OCI-LY3 (cell line): ENCODE data around the gene HAGHL.

Source experiments
- EZH2phosphoT487 ChIP-seq: fragments of 200-600 bp; shearing (Covaris generic); IDR thresholded peaks from 2 replicates; pipeline ENCODE4 v1.6.1; 2018; ENCODE audit warnings: antibody characterized with exemption, mixed run types, low read depth
- TF ChIP-seq, protein P1 (sequence below): fragments of 200-600, 300-600 bp; sonication (generic); IDR thresholded peaks from 2 replicates; pipeline ENCODE4 v1.5.1; 2014; ENCODE audit warnings: antibody characterized with exemption, low read length, low read depth

DNA sequence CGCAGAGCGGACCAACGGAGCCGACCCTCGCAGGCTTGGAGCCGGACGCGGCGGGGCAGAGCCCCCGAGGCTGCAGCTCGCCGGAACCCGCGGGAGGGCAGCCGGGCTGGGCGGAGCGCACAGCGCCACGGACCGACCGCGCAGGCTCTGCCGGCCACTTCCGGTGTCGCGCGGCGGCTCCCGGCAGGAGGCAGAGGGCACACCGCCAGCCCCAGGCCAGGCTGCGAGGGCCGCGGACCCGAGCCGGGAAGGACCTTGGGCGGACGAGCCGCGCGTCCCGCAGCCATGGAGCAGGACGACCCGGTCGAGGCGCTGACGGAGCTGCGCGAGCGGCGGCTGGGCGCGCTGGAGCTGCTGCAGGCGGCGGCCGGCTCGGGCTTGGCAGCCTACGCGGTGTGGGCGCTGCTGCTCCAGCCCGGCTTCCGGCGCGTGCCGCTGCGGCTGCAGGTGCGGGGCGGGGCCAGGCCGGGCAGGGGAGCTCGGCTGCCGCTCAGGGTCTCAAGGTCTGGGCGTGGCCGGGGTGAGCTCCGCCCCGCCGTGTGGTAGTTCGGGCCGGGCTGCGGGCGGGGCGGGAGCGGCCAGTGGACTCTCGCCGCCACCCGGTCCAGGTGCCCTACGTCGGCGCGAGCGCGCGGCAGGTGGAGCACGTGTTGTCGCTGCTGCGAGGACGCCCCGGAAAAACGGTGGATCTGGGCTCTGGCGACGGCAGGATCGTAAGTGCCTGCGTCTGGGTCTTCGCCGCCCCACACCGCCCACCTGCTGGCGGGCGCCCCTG is 5.7 kb upstream of the HAGHL start, which contains the start of gene ANTKMT:
- TF ChIP-seq, protein P1, sequence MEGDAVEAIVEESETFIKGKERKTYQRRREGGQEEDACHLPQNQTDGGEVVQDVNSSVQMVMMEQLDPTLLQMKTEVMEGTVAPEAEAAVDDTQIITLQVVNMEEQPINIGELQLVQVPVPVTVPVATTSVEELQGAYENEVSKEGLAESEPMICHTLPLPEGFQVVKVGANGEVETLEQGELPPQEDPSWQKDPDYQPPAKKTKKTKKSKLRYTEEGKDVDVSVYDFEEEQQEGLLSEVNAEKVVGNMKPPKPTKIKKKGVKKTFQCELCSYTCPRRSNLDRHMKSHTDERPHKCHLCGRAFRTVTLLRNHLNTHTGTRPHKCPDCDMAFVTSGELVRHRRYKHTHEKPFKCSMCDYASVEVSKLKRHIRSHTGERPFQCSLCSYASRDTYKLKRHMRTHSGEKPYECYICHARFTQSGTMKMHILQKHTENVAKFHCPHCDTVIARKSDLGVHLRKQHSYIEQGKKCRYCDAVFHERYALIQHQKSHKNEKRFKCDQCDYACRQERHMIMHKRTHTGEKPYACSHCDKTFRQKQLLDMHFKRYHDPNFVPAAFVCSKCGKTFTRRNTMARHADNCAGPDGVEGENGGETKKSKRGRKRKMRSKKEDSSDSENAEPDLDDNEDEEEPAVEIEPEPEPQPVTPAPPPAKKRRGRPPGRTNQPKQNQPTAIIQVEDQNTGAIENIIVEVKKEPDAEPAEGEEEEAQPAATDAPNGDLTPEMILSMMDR, result no peak
- no peak for TF ChIP-seq EZH2phosphoT487
